Body of pancreas (tissue), 4 donors: ENCODE results near the gene GCKR. TPM values are rescaled to one million over a fixed set of nuclear protein-coding genes. Genes with fewer than 3 reads are reported as not detected.

ENCODE experiments used
- ATAC-seq: fragments of 150-250 bp; one replicate; pipeline ENCODE4 v1.9.1; 2016
- DNase-seq, 4 donors: peaks; one replicate each; pipeline ENCODE4 v3.0.0-alpha.2; 2019
- H3K27ac ChIP-seq, 4 donors: fragments of 200-600 bp; sonication (generic); 1 replicate in 3 of 4; 2 replicates in 1 of 4; pipeline versions ENCODE4 v1.5.1 to v1.6.1; 2016 to 2019; ENCODE audit warnings: mild to moderate bottlenecking in 1 of 4, mixed read lengths in 1 of 4, moderate library complexity in 1 of 4
- H3K27me3 ChIP-seq, 2 donors: fragments of 200-600 bp; sonication (generic); one replicate each; pipeline ENCODE4 v1.6.0; 2016; ENCODE audit warnings: mild to moderate bottlenecking in 1 of 2
- H3K36me3 ChIP-seq, 2 donors: fragments of 200-600 bp; sonication (generic); replicated peaks in 1 of 2; 2 replicates each; pipeline ENCODE4 v1.5.1; 2016; ENCODE audit warnings: low read depth in 2 of 2; ENCODE audit not compliant: insufficient read depth in 1 of 2
- H3K4me1 ChIP-seq: fragments of 200-600 bp; sonication (generic); one replicate; pipeline ENCODE4 v1.6.0; 2016
- H3K4me3 ChIP-seq, 2 donors: fragments of 200-600 bp; sonication (generic); 1 replicate in 1 of 2; 2 replicates in 1 of 2; pipeline ENCODE4 v1.5.1; 2016 to 2019
- H3K9me3 ChIP-seq, 3 donors: fragments of 200-600 bp; sonication (generic); 1 replicate in 2 of 3; 2 replicates in 1 of 3; pipeline ENCODE4 v1.5.1; 2016
- POLR2A ChIP-seq, 3 donors: fragments of 450-650 bp; IDR thresholded peaks; one replicate each; pipeline ENCODE4 v1.6.1; 2016; ENCODE audit warnings: antibody characterized with exemption in 3 of 3, mild to moderate bottlenecking in 2 of 3
- WGBS, 2 donors: methylation state at CpG; one replicate each; pipeline ENCODE4 v1.1.5; 2017; 5-methylcytosine and 5-hydroxymethylcytosine counted together
- intact Hi-C: fragments of 100-400 bp; cut with DNase I; formaldehyde crosslinking; loops from one replicate; pipeline ENCODE4 v1.15.1; 2023
- total RNA-seq, 2 donors: library from RNA; depleted of rRNA; stranded (reverse); fragments of >200 nt; gene quantifications; one replicate each; pipeline ENCODE4 v1.1.0, GENCODE V29; 2016
- TF ChIP-seq, protein P1 (sequence below), 7 experiments: fragments of 450-650 bp in 4 of 7; fragments of 200-600 bp in 3 of 7; sonication (generic) in 3 of 7; IDR thresholded peaks; one replicate each; pipeline ENCODE4 v1.5.1; 2016 to 2019; ENCODE audit warnings: antibody characterized with exemption in 7 of 7

GCKR gene
- total RNA-seq, 2 donors from 2014 or later: 1.6 TPM; not detected in 1

DNA sequence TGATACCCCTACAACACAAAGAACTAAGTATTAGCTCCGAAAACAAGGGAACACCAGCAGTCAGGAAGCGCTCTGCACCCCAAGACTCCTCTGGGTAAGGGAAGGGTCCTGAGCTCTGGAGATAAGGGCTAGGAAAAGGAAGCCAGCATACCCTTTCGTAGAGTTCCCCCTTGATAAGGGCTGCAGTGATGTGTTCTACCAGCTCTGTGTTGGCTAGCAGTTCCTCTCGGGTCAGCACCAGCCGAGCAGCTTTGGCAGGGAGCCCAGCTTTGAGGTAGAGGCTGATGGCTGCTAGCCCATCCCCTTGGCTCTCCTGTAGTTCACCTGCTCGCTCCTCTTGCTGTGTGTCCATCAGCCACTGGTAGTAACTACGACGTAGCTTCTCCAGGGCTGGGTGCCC, 35.5 kb upstream of the GCKR start:
- H3K27me3 ChIP-seq: no peaks in the 10 kb centered on the region
- H3K4me1 ChIP-seq: no peaks in the 10 kb centered on the region
- intact Hi-C loops: no loop called here
- H3K36me3 ChIP-seq: peaks cover 0 to 8% of the 10 kb centered on the region in 2 donors
- H3K9me3 ChIP-seq: no peaks in the 10 kb centered on the region
- no peak for ATAC-seq
- no peak overlapping the region for H3K4me3 ChIP-seq
- DNase-seq: peak in 1 of 4 donors; percentile 11
- no peak overlapping the region for H3K27ac ChIP-seq
- TF ChIP-seq, protein P1, sequence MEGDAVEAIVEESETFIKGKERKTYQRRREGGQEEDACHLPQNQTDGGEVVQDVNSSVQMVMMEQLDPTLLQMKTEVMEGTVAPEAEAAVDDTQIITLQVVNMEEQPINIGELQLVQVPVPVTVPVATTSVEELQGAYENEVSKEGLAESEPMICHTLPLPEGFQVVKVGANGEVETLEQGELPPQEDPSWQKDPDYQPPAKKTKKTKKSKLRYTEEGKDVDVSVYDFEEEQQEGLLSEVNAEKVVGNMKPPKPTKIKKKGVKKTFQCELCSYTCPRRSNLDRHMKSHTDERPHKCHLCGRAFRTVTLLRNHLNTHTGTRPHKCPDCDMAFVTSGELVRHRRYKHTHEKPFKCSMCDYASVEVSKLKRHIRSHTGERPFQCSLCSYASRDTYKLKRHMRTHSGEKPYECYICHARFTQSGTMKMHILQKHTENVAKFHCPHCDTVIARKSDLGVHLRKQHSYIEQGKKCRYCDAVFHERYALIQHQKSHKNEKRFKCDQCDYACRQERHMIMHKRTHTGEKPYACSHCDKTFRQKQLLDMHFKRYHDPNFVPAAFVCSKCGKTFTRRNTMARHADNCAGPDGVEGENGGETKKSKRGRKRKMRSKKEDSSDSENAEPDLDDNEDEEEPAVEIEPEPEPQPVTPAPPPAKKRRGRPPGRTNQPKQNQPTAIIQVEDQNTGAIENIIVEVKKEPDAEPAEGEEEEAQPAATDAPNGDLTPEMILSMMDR (IDR thresholded peaks at IDR 0.05): no peak
- no peak for TF ChIP-seq POLR2A (IDR thresholded peaks at IDR 0.05)
- WGBS, 2 donors: 70 to 88% methylated on average over 8 of the region's 8 CpGs

DNA sequence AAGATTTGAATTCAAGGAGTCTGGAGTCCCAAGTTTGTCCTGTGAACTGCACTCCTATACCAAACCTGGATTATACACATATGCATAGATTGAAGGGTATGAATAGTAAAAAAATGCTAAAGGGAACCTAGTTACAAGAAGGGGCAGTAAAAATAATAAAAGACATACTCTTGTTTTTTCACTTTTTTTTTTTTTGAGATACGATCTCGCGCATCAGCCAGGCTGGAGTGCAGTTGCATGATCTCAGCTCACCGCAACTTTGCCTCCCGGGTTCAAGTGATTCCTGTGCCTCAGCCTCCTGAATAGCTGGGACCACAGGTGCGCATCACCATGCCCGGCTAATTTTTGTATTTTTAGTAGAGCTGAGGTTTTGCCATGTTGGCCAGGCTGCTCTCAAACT, 32.2 kb upstream of the GCKR start:
- intact Hi-C loops: no loop called here
- Histone ChIP-seq H3K36me3 (peaks cover 0 to 3% of the 10 kb centered on the region in 2 donors), H3K9me3 (no peaks in the 10 kb centered on the region), H3K27me3 (no peaks in the 10 kb centered on the region), H3K27ac (no peak overlapping the region), H3K4me1 (no peaks in the 10 kb centered on the region), H3K4me3 (no peak overlapping the region)
- DNase-seq (no peak), ATAC-seq (no peak)
- TF ChIP-seq, protein P1 (IDR thresholded peaks at IDR 0.05): no peak
- TF ChIP-seq POLR2A (IDR thresholded peaks at IDR 0.05): no peak
- WGBS, 2 donors: 95 to 97% methylated on average over 7 of the region's 7 CpGs

DNA sequence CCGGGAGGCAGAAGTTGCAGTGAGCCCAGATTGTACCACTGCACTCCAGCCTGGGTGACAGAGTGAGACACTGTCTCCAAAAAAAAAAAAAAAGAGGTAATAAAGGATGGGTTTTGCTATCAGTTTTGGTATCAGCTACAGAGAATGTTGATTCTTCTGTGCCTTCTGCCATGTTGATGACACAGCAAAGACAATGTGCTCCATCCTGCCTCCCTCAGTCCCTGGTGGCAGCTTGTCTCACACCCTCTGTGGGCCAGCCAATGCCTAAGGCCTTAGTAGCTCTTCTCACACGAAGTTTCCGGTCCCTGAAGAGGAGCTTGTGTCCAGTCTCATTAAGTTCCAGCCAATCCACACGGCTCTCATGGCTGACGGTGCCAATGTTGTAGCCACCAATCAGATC, 24.7 kb upstream of the GCKR start:
- H3K36me3 ChIP-seq: peaks cover 0 to 11% of the 10 kb centered on the region in 2 donors
- 82 to 90% methylated on average over 5 of the region's 5 CpGs for WGBS, 2 donors
- ATAC-seq: no peak
- no peak overlapping the region for H3K27ac ChIP-seq
- intact Hi-C loops: no loop called here
- no peak overlapping the region for H3K4me3 ChIP-seq
- H3K4me1 ChIP-seq: no peaks in the 10 kb centered on the region
- H3K27me3 ChIP-seq: no peaks in the 10 kb centered on the region
- H3K9me3 ChIP-seq: no peaks in the 10 kb centered on the region
- no peak for DNase-seq
- TF ChIP-seq, protein P1 (IDR thresholded peaks at IDR 0.05): no peak
- TF ChIP-seq POLR2A (IDR thresholded peaks at IDR 0.05): no peak

DNA sequence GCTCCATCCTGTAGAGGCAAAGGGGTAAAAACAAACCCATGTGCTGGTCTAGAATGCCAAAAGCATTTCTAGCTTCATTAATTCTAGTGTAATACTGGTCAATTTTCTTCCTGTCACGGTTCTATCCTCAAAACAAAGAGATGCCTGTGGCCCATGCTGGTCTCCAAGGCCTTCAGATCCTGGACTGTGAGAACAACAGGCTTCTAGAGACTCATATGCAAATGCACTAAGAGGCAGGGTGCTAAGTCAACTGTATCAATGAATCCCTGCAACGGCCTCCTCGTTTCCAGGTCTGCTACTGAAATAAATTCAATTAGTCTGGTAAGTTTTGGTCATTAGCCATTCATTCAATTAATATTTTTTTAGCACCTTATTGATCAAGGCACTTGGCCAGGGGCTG, 11.1 kb upstream of the GCKR start:
- Histone ChIP-seq H3K4me1 (peaks cover 15% of the 10 kb centered on the region), H3K27me3 (no peaks in the 10 kb centered on the region), H3K27ac (no peak overlapping the region), H3K9me3 (no peaks in the 10 kb centered on the region), H3K4me3 (no peak overlapping the region), H3K36me3 (peaks cover 0 to 6% of the 10 kb centered on the region in 2 donors)
- no peak for ATAC-seq
- no peak for DNase-seq
- TF ChIP-seq, protein P1 (IDR thresholded peaks at IDR 0.05): no peak
- TF ChIP-seq POLR2A (IDR thresholded peaks at IDR 0.05): no peak
- WGBS, 2 donors: 60% methylated on average over 3 of the region's 3 CpGs
- intact Hi-C loops: no loop called here

DNA sequence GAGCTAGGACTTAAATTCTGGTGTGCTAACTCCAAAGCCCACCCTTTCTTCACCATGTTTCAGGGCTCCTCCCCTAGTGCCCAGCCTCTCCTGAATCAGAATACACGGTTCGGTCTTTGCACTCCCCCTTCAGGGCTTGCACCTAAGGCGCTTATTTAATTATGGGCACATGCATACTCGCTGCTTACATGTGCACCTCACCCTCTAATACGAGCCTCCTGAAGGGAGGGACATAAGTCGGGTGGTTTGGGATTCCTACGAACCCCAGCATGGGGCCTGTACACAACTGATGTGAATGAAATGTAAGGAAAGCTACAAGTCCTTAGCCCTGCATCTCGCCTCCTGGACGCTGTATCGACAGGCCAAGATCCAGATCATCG, 7.5 kb upstream of the GCKR start:
- 3 to 4% methylated on average over 11 of the region's 11 CpGs for WGBS, 2 donors
- Histone ChIP-seq H3K36me3 (no peaks in the 10 kb centered on the region), H3K27ac (peak overlapping the region; percentile 41 to 83 (median 60)), H3K9me3 (no peaks in the 10 kb centered on the region), H3K4me1 (peaks cover 21% of the 10 kb centered on the region), H3K4me3 (peak overlapping the region; percentile 13 to 26), H3K27me3 (no peaks in the 10 kb centered on the region)
- peak in 2 of 4 donors; percentile 8 to 14 for DNase-seq
- no peak for TF ChIP-seq POLR2A (IDR thresholded peaks at IDR 0.05)
- TF ChIP-seq, protein P1 (IDR thresholded peaks at IDR 0.05): peak in 2 of 7 experiments; percentile 5 to 12
- no peak for ATAC-seq
- intact Hi-C loops: no loop called here
